Ishikawa (cell line): ENCODE measurements around the gene PIK3AP1.

Experiments
- CEBPB ChIP-seq: IDR thresholded peaks from 2 replicates; pipeline ENCODE4 v1.6.1; 2012
- CREB1 ChIP-seq: IDR thresholded peaks from 2 replicates; pipeline ENCODE4 v1.6.1; 2012; ENCODE audit warnings: low read depth
- EGR1 ChIP-seq: IDR thresholded peaks from 2 replicates; pipeline ENCODE4 v1.6.1; 2012
- EP300 ChIP-seq: IDR thresholded peaks from 2 replicates; pipeline ENCODE4 v1.6.1; 2012; ENCODE audit warnings: borderline replicate concordance
- FOXM1 ChIP-seq: IDR thresholded peaks from 2 replicates; pipeline ENCODE4 v1.6.1; 2012; ENCODE audit warnings: low read depth, borderline replicate concordance
- MAX ChIP-seq: IDR thresholded peaks from 2 replicates; pipeline ENCODE4 v1.6.1; 2012
- NFIC ChIP-seq: IDR thresholded peaks from 2 replicates; pipeline ENCODE4 v1.6.1; 2012
- RAD21 ChIP-seq: IDR thresholded peaks from 2 replicates; pipeline ENCODE4 v1.6.1; 2012; ENCODE audit warnings: low read depth
- REST ChIP-seq: IDR thresholded peaks from 2 replicates; pipeline ENCODE4 v1.6.1; 2012; ENCODE audit warnings: low read depth, mild to moderate bottlenecking
- TAF1 ChIP-seq: IDR thresholded peaks from 2 replicates; pipeline ENCODE4 v1.6.1; 2012; ENCODE audit warnings: low read depth, mild to moderate bottlenecking
- TCF12 ChIP-seq: IDR thresholded peaks from 2 replicates; pipeline ENCODE4 v1.6.1; 2012; ENCODE audit warnings: low read depth
- TEAD4 ChIP-seq: IDR thresholded peaks from 2 replicates; pipeline ENCODE4 v1.6.1; 2012
- YY1 ChIP-seq: IDR thresholded peaks from 2 replicates; pipeline ENCODE4 v1.6.1; 2012; ENCODE audit warnings: low read depth
- ZBTB7A ChIP-seq: IDR thresholded peaks from 2 replicates; pipeline ENCODE4 v1.6.1; 2012; ENCODE audit warnings: low read depth
- TF ChIP-seq, protein P1 (sequence below): IDR thresholded peaks from 2 replicates; pipeline ENCODE4 v1.6.1; 2012

PIK3AP1 gene

GRCh38 chr10:96626795-96627194, 93.5 kb downstream of the PIK3AP1 start:
- TF ChIP-seq FOXM1 (no peak), EP300 (no peak), RAD21 (no peak)
- TF ChIP-seq, protein P1, sequence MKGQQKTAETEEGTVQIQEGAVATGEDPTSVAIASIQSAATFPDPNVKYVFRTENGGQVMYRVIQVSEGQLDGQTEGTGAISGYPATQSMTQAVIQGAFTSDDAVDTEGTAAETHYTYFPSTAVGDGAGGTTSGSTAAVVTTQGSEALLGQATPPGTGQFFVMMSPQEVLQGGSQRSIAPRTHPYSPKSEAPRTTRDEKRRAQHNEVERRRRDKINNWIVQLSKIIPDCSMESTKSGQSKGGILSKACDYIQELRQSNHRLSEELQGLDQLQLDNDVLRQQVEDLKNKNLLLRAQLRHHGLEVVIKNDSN, result no peak

DNA sequence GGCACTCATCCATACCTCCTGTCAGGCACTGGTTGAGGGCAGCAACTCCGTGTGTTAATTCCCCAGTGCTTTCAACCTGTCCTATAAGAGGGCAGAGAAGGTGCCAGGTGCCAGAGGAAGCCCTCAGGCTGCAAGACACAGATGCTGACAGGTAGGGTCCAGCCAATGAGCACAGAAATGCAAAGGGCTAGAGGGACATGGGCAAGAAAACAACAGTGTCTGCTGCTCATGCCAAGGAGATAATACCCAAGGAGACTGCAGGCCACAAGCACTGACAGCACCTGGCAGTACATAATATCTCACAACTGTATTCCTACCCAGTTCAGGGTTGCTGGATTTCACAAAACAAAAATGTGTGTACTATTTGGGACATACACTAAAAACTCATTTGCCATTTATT, 95.1 kb downstream of the PIK3AP1 start:
- TF ChIP-seq NFIC, result no peak
- TF ChIP-seq EGR1, result no peak
- no peak for TF ChIP-seq TCF12
- no peak for TF ChIP-seq CREB1
- TF ChIP-seq FOXM1, result no peak
- TF ChIP-seq TAF1, result no peak
- TF ChIP-seq REST, result no peak
- TF ChIP-seq TEAD4, result no peak
- TF ChIP-seq ZBTB7A, result no peak
- no peak for TF ChIP-seq YY1
- TF ChIP-seq, protein P1, result no peak
- no peak for TF ChIP-seq MAX
- no peak for TF ChIP-seq CEBPB
- TF ChIP-seq EP300, result no peak
- TF ChIP-seq RAD21, result no peak

- no peak for TF ChIP-seq RAD21
- no peak for TF ChIP-seq TEAD4
- no peak for TF ChIP-seq EP300
- no peak for TF ChIP-seq FOXM1
- TF ChIP-seq, protein P1, result no peak
- TF ChIP-seq NFIC, result no peak
- TF ChIP-seq CREB1, result no peak
- TF ChIP-seq REST, result no peak
- TF ChIP-seq TCF12, result no peak
- no peak for TF ChIP-seq EGR1
- no peak for TF ChIP-seq ZBTB7A
- no peak for TF ChIP-seq MAX
- no peak for TF ChIP-seq TAF1
Measured at GRCh38 chr10:96622013-96622787, 98.1 kb downstream of the PIK3AP1 start.

DNA sequence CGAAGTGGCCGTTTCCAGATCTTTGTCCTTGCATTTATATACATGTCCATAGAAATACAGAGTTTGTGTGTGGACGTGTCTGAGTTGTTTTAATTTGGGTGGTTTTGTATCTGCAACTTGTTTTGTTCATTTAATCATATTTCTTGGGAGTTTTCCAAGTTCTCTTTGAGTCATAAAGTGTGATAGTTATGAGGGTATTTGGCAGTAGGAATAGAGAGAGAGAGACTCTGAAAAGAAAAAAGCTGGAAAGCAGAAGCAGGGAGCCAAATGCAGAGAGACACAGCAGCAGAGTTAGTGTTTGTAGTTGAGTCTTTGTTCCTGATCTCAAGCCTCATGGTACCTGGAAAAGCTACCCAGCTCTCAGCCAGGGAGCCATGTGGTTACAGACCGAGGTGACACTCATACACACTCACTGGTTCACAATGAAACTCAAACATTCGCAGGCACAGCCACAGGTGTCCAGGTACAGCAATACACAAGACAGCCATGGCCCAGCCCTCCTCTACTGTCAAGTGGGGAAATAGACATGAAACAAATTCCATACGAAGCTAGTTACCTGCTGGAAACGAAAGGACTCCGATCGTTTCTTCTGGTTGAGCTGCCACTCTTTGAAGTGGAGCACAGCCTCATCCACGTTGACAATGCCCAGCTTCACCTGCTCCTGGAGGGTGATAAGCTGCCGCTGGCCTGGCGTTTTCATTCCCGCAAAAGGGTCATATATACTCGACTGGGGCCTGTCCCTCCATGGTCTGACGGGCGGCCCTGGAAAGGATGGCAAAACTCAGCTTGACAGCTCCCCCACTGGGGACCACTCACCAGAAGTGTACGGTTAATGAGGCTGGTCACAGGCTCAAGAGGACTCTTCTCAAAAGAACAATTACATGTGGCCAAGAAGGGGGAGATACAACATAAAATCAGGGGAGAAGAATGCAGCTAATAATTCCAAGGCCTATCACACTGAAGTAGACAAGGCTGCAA, 100.2 kb downstream of the PIK3AP1 start:
- no peak for TF ChIP-seq CEBPB

GRCh38 chr10:96619120-96619519, 101.2 kb downstream of the PIK3AP1 start:
- TF ChIP-seq CEBPB, result no peak
- TF ChIP-seq, protein P1, result no peak
- no peak for TF ChIP-seq FOXM1
- no peak for TF ChIP-seq YY1
- TF ChIP-seq EGR1, result no peak
- TF ChIP-seq TAF1, result no peak
- no peak for TF ChIP-seq REST
- no peak for TF ChIP-seq ZBTB7A
- TF ChIP-seq TEAD4, result no peak
- no peak for TF ChIP-seq RAD21
- TF ChIP-seq TCF12, result no peak
- TF ChIP-seq CREB1, result no peak
- TF ChIP-seq MAX, result no peak
